Measurements from ENCODE around the gene SLC39A11. TPM values are rescaled to one million over a fixed set of nuclear protein-coding genes. Genes with fewer than 3 reads are reported as not detected.

SLC39A11 gene
- total RNA-seq, 2 donors from 2014 or later, result 21.5 to 26.4 TPM

DNA sequence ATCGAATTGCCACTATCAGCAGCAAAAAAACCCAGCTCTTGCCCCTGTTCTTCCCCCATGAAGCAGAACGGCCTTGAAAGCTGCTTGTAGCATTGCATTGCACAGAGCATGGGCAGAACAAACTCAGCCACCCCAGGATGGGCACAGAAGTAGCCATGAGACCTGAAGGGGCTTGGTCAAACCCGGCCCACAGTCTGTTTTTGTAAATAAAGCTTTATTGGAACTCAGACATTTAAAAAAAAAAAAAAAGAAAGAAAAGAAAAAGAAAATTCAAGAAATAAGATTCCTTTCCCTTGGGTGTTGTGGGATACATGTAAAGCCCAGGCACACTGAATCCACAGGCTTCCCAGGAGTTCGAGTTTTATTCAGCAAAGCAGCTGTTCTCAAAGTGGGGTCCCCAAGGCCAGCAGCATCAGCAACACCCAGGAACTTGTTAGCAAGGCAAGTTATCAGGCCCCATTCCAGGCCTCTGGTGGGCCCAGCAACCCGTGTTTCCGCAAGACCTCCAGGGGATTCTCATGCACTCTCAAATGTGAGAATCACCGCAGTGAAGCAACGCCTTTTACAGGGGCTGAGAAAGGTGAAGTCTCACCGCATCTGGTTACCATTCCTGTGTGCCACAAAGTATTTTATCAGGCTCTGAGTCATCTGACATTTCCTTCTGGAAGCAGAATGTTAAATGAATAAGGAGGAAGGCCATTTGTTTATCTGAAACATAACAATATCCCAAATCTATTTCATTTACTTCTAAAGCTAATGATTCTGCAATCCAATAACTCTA is 108.2 kb downstream of the SLC39A11 start:
- no peak overlapping the region for H3K4me3 Mint-ChIP-seq
- no peak for ATAC-seq (replicated peaks in 1 of 2)
- H3K9me3 Mint-ChIP-seq, result no peaks in the 10 kb centered on the region
- no peaks in the 10 kb centered on the region for H3K36me3 Mint-ChIP-seq (ENCODE audit: insufficient read depth in 2 of 2)
- peaks cover 5% of the 10 kb centered on the region for H3K4me1 Mint-ChIP-seq (ENCODE audit: low read depth)
- no peaks in the 10 kb centered on the region for H3K27me3 Mint-ChIP-seq (ENCODE audit: low read depth)
- no peak overlapping the region for H3K27ac Mint-ChIP-seq
- DNase-seq, result no peak

DNA sequence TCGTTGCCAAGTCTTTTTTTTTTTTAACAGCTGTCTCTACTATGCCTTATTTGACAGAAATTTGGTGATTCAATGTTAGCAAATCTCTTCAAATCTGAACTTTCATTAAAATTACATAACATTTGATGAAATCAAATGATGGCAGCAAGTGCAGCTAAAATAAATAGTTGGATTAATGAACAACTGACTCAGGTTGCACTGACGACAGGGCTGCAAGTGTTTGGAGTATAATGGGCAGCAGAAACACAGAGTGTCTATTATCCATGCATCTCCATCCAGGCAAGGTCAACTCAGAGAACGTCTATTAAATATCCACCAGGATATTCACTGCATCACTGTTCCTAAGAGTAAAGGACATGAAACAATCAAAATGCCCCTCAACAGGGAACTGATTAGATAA is 109.8 kb downstream of the SLC39A11 start:
- Mint-ChIP-seq H3K4me3 (no peak overlapping the region), H3K4me1 (ENCODE audit: low read depth) (peaks cover 12% of the 10 kb centered on the region), H3K36me3 (ENCODE audit: insufficient read depth in 2 of 2) (no peaks in the 10 kb centered on the region), H3K27ac (no peak overlapping the region), H3K27me3 (ENCODE audit: low read depth) (no peaks in the 10 kb centered on the region), H3K9me3 (no peaks in the 10 kb centered on the region)
- DNase-seq (no peak), ATAC-seq (replicated peaks in 1 of 2) (no peak)

DNA sequence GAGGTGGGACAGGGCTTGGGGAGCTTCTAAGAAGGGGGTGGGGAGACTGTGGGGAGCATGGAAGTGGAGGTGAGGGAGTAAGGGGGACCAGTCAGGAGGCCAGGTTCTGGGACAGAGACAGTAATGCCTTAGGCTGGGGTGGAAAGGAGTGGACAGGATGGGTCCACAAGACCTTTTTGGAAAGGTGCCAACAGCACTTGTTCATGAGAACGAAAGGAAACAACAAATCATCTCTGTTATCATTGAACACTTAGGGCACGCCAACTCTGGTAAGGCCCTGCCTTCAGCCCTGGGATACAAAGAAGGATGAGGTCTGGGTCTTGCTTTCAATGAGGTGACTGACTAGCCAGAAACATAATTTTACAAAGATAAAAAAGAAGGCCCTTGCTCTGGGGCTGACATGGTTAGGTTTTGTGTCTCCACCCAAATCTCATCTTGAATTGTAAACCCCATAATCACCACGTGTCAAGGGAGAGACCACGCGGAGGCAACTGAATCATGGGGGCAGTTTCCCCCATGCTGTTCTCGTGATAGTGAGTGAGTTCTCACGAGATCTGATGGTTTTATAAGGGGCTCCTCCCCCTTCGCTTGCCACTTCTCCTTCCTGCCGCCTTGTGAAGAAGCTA is 113.8 kb downstream of the SLC39A11 start:
- ATAC-seq (replicated peaks in 1 of 2) (no peak), DNase-seq (no peak)
- peaks cover 0 to 2% of the 10 kb centered on the region in 2 donors for H3K9me3 Mint-ChIP-seq
- H3K27ac Mint-ChIP-seq, result no peak overlapping the region
- H3K4me1 Mint-ChIP-seq (ENCODE audit: low read depth), result peaks cover 22% of the 10 kb centered on the region
- H3K27me3 Mint-ChIP-seq (ENCODE audit: low read depth), result no peaks in the 10 kb centered on the region
- H3K4me3 Mint-ChIP-seq, result no peak overlapping the region
- H3K36me3 Mint-ChIP-seq (ENCODE audit: insufficient read depth in 2 of 2), result peaks cover 0 to 3% of the 10 kb centered on the region in 2 donors

DNA sequence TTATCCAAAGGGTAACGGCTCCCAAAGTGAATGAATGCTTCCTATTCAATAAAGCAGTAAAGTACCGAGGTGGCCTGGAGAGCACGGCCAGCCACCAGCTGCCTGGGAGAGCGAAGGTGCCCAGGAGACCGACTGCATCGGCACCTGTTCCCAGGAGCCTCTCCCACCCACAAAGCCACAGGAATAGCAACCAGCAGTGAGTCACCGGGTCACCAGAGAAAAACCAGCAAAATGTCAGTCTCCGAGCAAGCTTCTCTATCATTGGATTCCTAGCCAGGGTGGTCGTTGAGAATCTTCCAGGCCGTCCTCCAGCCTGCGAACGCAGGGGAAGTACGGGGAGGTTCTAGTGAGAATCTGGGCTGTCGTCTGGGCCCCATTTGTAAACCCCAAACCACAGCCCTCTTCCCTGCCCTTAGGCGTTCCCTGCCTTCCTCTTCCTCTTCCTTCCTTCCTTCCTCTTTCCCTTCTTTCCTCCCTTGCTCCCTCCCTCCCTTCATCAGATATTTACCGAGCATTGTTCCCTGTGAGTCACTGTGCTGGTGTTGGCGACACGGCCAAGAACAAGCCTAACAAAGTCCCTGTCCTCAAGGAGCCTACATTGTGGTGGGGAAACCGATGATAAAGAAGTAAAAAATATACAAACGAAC is 114.6 kb downstream of the SLC39A11 start:
- DNase-seq (no peak), ATAC-seq (replicated peaks in 1 of 2) (no peak)
- H3K27me3 Mint-ChIP-seq (ENCODE audit: low read depth), result no peaks in the 10 kb centered on the region
- peaks cover 0 to 3% of the 10 kb centered on the region in 2 donors for H3K36me3 Mint-ChIP-seq (ENCODE audit: insufficient read depth in 2 of 2)
- no peak overlapping the region for H3K4me3 Mint-ChIP-seq
- peaks cover 0 to 2% of the 10 kb centered on the region in 2 donors for H3K9me3 Mint-ChIP-seq
- no peak overlapping the region for H3K27ac Mint-ChIP-seq
- peaks cover 22% of the 10 kb centered on the region for H3K4me1 Mint-ChIP-seq (ENCODE audit: low read depth)

DNA sequence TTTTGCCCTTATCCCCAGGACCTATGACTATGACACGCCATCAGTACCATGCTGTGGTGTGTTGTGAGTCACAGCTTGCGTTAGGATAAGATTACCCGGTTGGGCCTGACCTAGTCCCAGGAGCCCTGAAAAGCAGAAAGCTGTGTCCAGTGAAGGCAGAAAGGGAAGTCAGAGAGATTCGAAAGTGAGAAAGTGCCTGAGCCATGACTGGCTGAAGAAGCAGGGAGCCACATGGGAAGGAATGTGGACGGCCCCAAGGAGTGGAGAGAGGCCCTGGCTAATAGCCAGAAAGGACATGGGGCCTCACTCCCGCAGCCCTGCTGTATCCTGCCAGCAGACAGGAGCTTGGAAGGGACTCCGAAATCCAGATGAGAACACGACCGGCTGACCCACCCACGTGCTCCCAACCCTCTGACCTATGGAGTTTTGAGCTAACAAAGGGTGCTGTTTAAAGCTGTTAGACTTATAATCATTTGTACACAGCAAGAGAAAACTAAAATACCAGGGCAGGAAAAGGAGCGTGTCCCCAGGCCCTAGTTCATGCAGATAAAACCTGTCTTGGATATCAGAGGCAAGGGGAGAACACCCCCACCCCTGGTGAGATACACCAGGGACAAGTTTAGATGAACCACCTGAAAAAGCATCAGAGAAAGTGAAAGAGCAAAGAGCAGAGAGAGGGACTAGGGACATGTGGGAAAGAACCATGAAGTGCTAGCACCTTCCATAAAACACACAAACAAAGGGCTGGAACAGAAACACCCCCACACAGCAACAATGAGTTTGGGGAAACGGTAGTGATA is 115.3 kb downstream of the SLC39A11 start:
- Mint-ChIP-seq H3K27ac (no peak overlapping the region), H3K4me1 (ENCODE audit: low read depth) (peaks cover 22% of the 10 kb centered on the region), H3K9me3 (peaks cover 0 to 2% of the 10 kb centered on the region in 2 donors), H3K36me3 (ENCODE audit: insufficient read depth in 2 of 2) (peaks cover 0 to 3% of the 10 kb centered on the region in 2 donors), H3K27me3 (ENCODE audit: low read depth) (no peaks in the 10 kb centered on the region), H3K4me3 (no peak overlapping the region)
- ATAC-seq (replicated peaks in 1 of 2), result no peak
- DNase-seq, result no peak

DNA sequence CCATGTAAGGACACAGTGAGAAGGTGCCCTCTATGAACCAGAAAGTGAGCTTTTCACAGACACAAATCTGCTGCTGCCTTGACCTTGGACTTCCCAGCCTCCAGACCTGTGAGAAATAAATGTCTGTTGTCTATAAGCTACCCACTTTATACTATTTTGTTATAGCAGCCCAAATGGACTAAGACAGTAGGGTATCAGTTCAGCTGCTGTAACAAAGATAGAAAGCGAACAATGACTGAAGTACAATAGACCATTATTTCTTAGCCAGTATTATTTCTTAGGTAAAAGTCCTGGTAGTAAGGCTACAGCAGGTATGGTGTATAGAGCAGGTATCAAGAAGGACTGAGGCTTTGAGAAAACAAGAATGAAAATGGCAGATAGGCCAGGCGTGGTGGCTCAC is 117.0 kb downstream of the SLC39A11 start:
- H3K4me1 Mint-ChIP-seq (ENCODE audit: low read depth), result peaks cover 22% of the 10 kb centered on the region
- ATAC-seq (replicated peaks in 1 of 2) (no peak), DNase-seq (no peak)
- peaks cover 0 to 3% of the 10 kb centered on the region in 2 donors for H3K36me3 Mint-ChIP-seq (ENCODE audit: insufficient read depth in 2 of 2)
- no peaks in the 10 kb centered on the region for H3K27me3 Mint-ChIP-seq (ENCODE audit: low read depth)
- H3K9me3 Mint-ChIP-seq, result peaks cover 0 to 2% of the 10 kb centered on the region in 2 donors
- H3K4me3 Mint-ChIP-seq, result no peak overlapping the region
- H3K27ac Mint-ChIP-seq, result no peak overlapping the region

DNA sequence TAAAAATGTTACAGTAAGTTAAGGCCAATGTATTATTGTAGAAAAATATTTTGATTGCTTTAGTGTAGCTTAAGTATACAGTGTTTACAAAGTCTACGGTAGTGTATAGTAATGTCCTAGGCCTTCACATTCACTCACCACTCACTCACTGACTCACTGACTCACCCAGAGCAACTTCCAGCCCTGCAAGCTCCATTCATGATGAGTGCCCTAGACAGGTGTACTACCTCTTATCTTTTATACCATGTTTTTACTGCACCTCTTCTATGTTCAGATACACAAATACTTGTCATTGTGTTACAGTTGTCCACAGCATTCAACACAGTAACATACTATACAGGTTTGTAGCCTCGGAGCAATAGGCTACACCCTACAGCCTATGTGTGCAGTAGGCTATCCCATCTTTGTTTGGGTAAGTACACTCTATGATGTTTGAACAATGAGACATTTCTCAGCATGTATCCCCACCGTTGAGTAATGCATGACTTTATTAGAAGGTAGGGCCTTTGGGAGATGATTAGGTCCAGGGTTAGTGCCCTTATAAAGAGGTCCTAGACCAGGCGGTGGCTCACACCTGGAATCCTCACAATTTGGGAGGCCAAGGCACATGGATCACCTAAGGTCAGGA is 117.8 kb downstream of the SLC39A11 start:
- peaks cover 22% of the 10 kb centered on the region for H3K4me1 Mint-ChIP-seq (ENCODE audit: low read depth)
- H3K9me3 Mint-ChIP-seq, result peaks cover 0 to 2% of the 10 kb centered on the region in 2 donors
- no peaks in the 10 kb centered on the region for H3K27me3 Mint-ChIP-seq (ENCODE audit: low read depth)
- DNase-seq (no peak), ATAC-seq (replicated peaks in 1 of 2) (no peak)
- H3K27ac Mint-ChIP-seq, result no peak overlapping the region
- peaks cover 0 to 3% of the 10 kb centered on the region in 2 donors for H3K36me3 Mint-ChIP-seq (ENCODE audit: insufficient read depth in 2 of 2)
- H3K4me3 Mint-ChIP-seq, result no peak overlapping the region

DNA sequence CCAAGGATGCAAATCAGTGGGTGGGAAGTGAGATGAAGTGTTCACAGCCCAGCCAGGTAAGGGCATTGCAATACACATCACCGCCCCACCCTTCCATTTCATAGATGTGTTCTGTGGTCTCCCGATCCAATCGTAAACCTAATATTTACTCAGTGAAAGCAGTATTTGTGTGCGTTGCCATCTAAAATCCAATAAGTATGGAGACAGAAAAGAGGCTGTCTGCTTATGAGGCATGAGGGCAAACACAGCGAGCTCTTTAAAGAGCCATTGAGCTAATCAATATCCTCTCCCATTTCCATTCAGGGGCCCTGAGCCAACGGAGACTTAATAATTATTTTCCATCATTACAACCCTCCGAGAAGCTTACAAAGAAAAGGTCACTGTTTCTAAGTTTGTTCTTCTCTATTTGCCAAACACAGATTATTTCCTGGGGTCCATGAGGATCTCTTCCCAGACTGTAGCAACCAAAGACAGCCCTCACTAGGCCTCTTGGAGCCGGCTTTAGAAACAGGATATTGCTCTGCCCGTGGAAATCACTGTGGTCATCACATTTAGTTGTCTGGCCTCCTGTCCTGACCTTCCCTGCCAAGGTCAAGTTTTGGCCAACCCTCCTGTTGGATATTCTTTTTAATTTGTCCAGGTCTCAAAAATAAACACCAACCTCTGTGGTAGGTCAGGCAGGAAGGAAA is 120.1 kb downstream of the SLC39A11 start:
- H3K36me3 Mint-ChIP-seq (ENCODE audit: insufficient read depth in 2 of 2), result peaks cover 0 to 3% of the 10 kb centered on the region in 2 donors

DNA sequence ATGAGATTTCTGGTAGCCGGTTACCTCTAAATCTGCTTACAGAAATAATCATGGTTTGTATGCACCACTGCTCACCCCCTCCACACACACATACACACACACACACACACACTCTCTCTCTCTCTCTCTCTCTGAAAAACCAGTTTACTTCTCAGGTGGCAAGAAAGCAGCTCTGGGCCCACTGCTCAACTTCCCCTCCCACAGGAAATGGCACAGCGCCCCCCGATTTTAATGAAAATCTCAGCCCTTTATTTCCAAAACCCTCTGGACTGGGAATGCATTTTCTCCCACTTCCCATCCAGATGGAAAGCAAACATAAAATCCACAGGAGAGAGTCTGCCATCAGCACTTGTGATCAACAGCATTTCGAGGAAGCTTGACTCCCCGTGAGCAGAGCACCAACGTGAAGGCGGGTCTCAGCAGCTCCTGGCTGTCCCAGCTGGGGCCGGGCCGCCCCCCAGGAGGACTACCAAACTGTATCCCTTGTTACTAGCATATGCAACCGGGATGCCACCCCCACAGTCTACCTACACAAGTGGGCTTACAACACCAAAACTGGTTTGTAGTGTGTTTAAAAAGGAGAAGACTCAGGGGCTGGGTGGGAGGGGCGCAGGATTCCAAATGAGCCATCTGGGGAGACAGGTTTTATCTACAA is 121.1 kb downstream of the SLC39A11 start:
- Mint-ChIP-seq H3K27ac (no peak overlapping the region), H3K4me3 (no peak overlapping the region), H3K27me3 (ENCODE audit: low read depth) (no peaks in the 10 kb centered on the region), H3K36me3 (ENCODE audit: insufficient read depth in 2 of 2) (peaks cover 0 to 3% of the 10 kb centered on the region in 2 donors), H3K9me3 (peaks cover 0 to 2% of the 10 kb centered on the region in 2 donors), H3K4me1 (ENCODE audit: low read depth) (peaks cover 2% of the 10 kb centered on the region)
- DNase-seq (no peak), ATAC-seq (replicated peaks in 1 of 2) (no peak)

More for the DNA sequence above, 120.1 kb downstream of the SLC39A11 start:
- H3K9me3 Mint-ChIP-seq, result peaks cover 0 to 2% of the 10 kb centered on the region in 2 donors
- H3K4me3 Mint-ChIP-seq, result no peak overlapping the region
- no peaks in the 10 kb centered on the region for H3K27me3 Mint-ChIP-seq (ENCODE audit: low read depth)
- DNase-seq (no peak), ATAC-seq (replicated peaks in 1 of 2) (no peak)
- no peak overlapping the region for H3K27ac Mint-ChIP-seq
- peaks cover 13% of the 10 kb centered on the region for H3K4me1 Mint-ChIP-seq (ENCODE audit: low read depth)

DNA sequence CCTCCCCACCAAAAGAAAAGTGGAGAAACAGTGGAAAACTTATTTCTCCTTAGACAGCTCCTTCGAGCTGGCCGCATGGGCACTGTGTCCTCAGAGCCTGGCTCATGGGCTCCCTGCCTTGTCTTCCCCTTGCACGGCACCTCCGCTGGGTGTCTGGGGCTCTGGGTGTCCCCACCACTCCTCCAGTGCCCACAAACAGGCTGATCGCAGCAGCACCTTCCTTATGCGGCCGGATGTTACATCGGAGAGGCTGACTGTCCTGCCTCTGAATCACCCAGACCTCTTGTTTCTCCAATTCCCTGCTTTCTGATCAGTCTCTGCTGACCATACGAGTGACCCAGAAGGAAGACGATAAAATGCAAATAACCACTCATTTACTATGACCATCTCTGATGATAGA is 121.7 kb downstream of the SLC39A11 start:
- peaks cover 0 to 2% of the 10 kb centered on the region in 2 donors for H3K9me3 Mint-ChIP-seq
- no peak overlapping the region for H3K27ac Mint-ChIP-seq
- no peak overlapping the region for H3K4me3 Mint-ChIP-seq
- ATAC-seq (replicated peaks in 1 of 2) (no peak), DNase-seq (no peak)
- H3K4me1 Mint-ChIP-seq (ENCODE audit: low read depth), result no peaks in the 10 kb centered on the region
- peaks cover 0 to 3% of the 10 kb centered on the region in 2 donors for H3K36me3 Mint-ChIP-seq (ENCODE audit: insufficient read depth in 2 of 2)
- H3K27me3 Mint-ChIP-seq (ENCODE audit: low read depth), result no peaks in the 10 kb centered on the region

DNA sequence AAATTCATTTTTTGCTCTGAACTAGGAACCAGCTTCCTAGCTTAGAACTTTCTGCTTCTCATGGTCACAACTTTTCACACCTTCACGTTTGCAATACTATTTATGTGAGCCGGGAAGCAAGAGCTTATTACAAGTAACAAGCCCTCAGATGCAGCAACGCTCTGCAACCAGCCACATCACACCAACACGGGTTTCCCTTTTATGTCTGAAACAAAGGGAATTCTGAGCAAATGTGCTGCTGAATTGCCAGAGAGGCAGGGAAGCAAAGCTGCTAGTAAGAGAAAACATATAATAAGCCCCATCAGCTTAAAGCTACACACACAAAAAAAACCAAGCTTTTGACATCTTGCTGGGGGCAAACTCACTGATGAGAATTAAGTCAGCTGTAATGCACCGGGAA is 122.2 kb downstream of the SLC39A11 start:
- no peak overlapping the region for H3K4me3 Mint-ChIP-seq
- no peak for ATAC-seq (replicated peaks in 1 of 2)
- H3K27ac Mint-ChIP-seq, result no peak overlapping the region
- no peaks in the 10 kb centered on the region for H3K27me3 Mint-ChIP-seq (ENCODE audit: low read depth)
- no peaks in the 10 kb centered on the region for H3K4me1 Mint-ChIP-seq (ENCODE audit: low read depth)
- DNase-seq, result no peak
- no peaks in the 10 kb centered on the region for H3K36me3 Mint-ChIP-seq (ENCODE audit: insufficient read depth in 2 of 2)
- H3K9me3 Mint-ChIP-seq, result no peaks in the 10 kb centered on the region

Data from activated T-cell treated with anti-CD3 and anti-CD28 coated beads, Interleukin-2, amount 50 U/mL, for 72 hours (primary cell).